H1 (cell line): ENCODE results near the gene LPO. TPM values are rescaled to one million over a fixed set of nuclear protein-coding genes. Genes with fewer than 3 reads are reported as not detected.

Experiments
- CTCF ChIA-PET: fragments of 300-600 bp; sonication (Branson Sonifier 250); formaldehyde crosslinking; loops from one replicate; lab custom pipeline; 2021; ENCODE audit not compliant: partially characterized antibody; lab: Charles Lee
- POLR2A ChIA-PET: fragments of 300-600 bp; sonication (Branson Sonifier 250); formaldehyde crosslinking; loops from one replicate; lab custom pipeline; 2021; ENCODE audit warnings: inconsistent platforms; ENCODE audit not compliant: partially characterized antibody; lab: Charles Lee
- DNase-seq, 2 experiments: peaks; one replicate each; pipeline versions ENCODE4 v3.0.0 to v3.0.0-alpha.2; 2010 to 2022; ENCODE audit warnings: low spot score in 2 of 2, low read depth in 1 of 2, mixed read lengths in 1 of 2
- FAIRE-seq: peaks from 2 replicates; lab custom pipeline; 2011; peaks lifted over from hg19 to GRCh38; lab: Jason Lieb, UNC
- H2AFZ ChIP-seq: 2 replicates; pipeline ENCODE4 v1.8.1; 2012; ENCODE audit warnings: low read length, inconsistent platforms
- H2AK5ac ChIP-seq: 2 replicates; pipeline ENCODE4 v1.6.1; 2013; ENCODE audit warnings: low read depth, low read length
- H2BK120ac ChIP-seq: replicated peaks from 2 replicates; pipeline ENCODE3; 2013; ENCODE audit warnings: low read depth, low read length, inconsistent platforms
- H2BK12ac ChIP-seq: 2 replicates; pipeline ENCODE4 v1.6.1; 2013; ENCODE audit warnings: low read depth, low read length
- H2BK15ac ChIP-seq: 2 replicates; pipeline ENCODE4 v1.6.1; 2013; ENCODE audit warnings: low read length
- H2BK20ac ChIP-seq: 2 replicates; pipeline ENCODE4 v1.6.1; 2013; ENCODE audit warnings: low read length
- H2BK5ac ChIP-seq: 2 replicates; pipeline ENCODE4 v1.6.1; 2013; ENCODE audit warnings: low read depth, low read length
- H3K14ac ChIP-seq: 2 replicates; pipeline ENCODE4 v1.6.1; 2013; ENCODE audit warnings: inconsistent platforms; ENCODE audit not compliant: insufficient read length
- H3K18ac ChIP-seq: 2 replicates; pipeline ENCODE4 v1.6.1; 2013; ENCODE audit warnings: low read length; ENCODE audit errors: extremely low read depth
- H3K23ac ChIP-seq: 2 replicates; pipeline ENCODE4 v1.6.1; 2013; ENCODE audit warnings: inconsistent platforms; ENCODE audit not compliant: insufficient read length
- H3K23me2 ChIP-seq: 2 replicates; pipeline ENCODE4 v1.6.1; 2013; ENCODE audit warnings: low read depth, low read length
- H3K27ac ChIP-seq: 2 replicates; pipeline ENCODE4 v1.6.1; 2011; ENCODE audit warnings: low read depth, low read length, inconsistent platforms
- H3K27me3 ChIP-seq, 4 experiments: replicated peaks in 1 of 4; 1 replicate in 1 of 4; 2 replicates in 3 of 4; pipeline versions ENCODE4 v1.6.1 to v1.8.1; 2011 to 2013; ENCODE audit warnings: low read length in 3 of 4, mild to moderate bottlenecking in 3 of 4, inconsistent platforms in 2 of 4, mixed read lengths in 2 of 4, moderate library complexity in 1 of 4; ENCODE audit not compliant: control insufficient read depth in 3 of 4, insufficient read depth in 3 of 4; ENCODE audit errors: extremely low read depth in 1 of 4
- H3K36me3 ChIP-seq, 4 experiments: 2 replicates each; pipeline versions ENCODE4 v1.6.1 to v1.8.1; 2011 to 2013; ENCODE audit warnings: mild to moderate bottlenecking in 4 of 4, low read length in 3 of 4, moderate library complexity in 2 of 4, control low read depth in 1 of 4, inconsistent platforms in 1 of 4; ENCODE audit not compliant: insufficient read depth in 4 of 4, control insufficient read depth in 2 of 4
- H3K4ac ChIP-seq: replicated peaks from 2 replicates; pipeline ENCODE3; 2013; ENCODE audit warnings: low read length, low read depth, mixed read lengths, inconsistent platforms; ENCODE audit not compliant: insufficient read length
- H3K4me1 ChIP-seq, 4 experiments: replicated peaks in 1 of 4; 1 replicate in 1 of 4; 2 replicates in 3 of 4; pipeline versions ENCODE4 v1.6.1 to v1.8.1; 2011 to 2013; ENCODE audit warnings: low read length in 3 of 4, inconsistent platforms in 2 of 4, mixed read lengths in 1 of 4; ENCODE audit not compliant: insufficient read depth in 4 of 4, control insufficient read depth in 3 of 4
- H3K4me2 ChIP-seq, 2 experiments: 2 replicates each; pipeline versions ENCODE4 v1.6.1 to v1.8.1; 2011 to 2013; ENCODE audit warnings: low read depth in 2 of 2, low read length in 2 of 2, control low read depth in 1 of 2, inconsistent platforms in 1 of 2, mild to moderate bottlenecking in 1 of 2; ENCODE audit not compliant: insufficient read depth in 1 of 2
- H3K4me3 ChIP-seq, 4 experiments: fragments of 200-600, 300-600 bp in 1 of 4; sonication (generic), shearing (Covaris generic), sonication (Bioruptor Twin) in 1 of 4; 2 replicates each; pipeline versions ENCODE4 v1.5.1 to v1.8.1; 2011 to 2016; ENCODE audit warnings: low read length in 4 of 4, low read depth in 3 of 4, control low read depth in 2 of 4, inconsistent platforms in 2 of 4, mild to moderate bottlenecking in 2 of 4, mixed read lengths in 1 of 4, moderate library complexity in 1 of 4; ENCODE audit not compliant: insufficient read depth in 2 of 4; ENCODE audit errors: extremely low read depth in 1 of 4
- H3K56ac ChIP-seq: replicated peaks from 2 replicates; pipeline ENCODE3; 2013; ENCODE audit warnings: low read depth, mild to moderate bottlenecking, mixed read lengths, low read length, inconsistent platforms; ENCODE audit not compliant: insufficient read length
- H3K79me1 ChIP-seq: 2 replicates; pipeline ENCODE4 v1.6.1; 2013; ENCODE audit warnings: low read depth, low read length, control low read depth
- H3K79me2 ChIP-seq, 2 experiments: 2 replicates each; pipeline versions ENCODE4 v1.6.1 to v1.8.1; 2012 to 2013; ENCODE audit warnings: low read length in 2 of 2, mild to moderate bottlenecking in 2 of 2, inconsistent platforms in 1 of 2; ENCODE audit not compliant: insufficient read depth in 2 of 2, control insufficient read depth in 1 of 2
- H3K9ac ChIP-seq, 4 experiments: replicated peaks in 1 of 4; 1 replicate in 1 of 4; 2 replicates in 3 of 4; pipeline versions ENCODE4 v1.6.1 to v1.8.1; 2011 to 2013; ENCODE audit warnings: low read depth in 3 of 4, low read length in 3 of 4, control low read depth in 2 of 4, mild to moderate bottlenecking in 2 of 4, moderate library complexity in 2 of 4, inconsistent platforms in 1 of 4; ENCODE audit errors: extremely low read depth in 1 of 4
- H3K9me3 ChIP-seq, 2 experiments: 2 replicates each; pipeline versions ENCODE4 v1.6.1 to v1.8.1; 2012 to 2013; ENCODE audit warnings: mild to moderate bottlenecking in 2 of 2, moderate library complexity in 2 of 2, control low read depth in 1 of 2, inconsistent platforms in 1 of 2, low read depth in 1 of 2, low read length in 1 of 2, mixed read lengths in 1 of 2; ENCODE audit not compliant: insufficient read depth in 2 of 2
- H4K20me1 ChIP-seq, 2 experiments: replicated peaks in 1 of 2; 2 replicates each; pipeline versions ENCODE3 to v1.8.1; 2011 to 2013; ENCODE audit warnings: inconsistent platforms in 2 of 2, low read length in 2 of 2, mild to moderate bottlenecking in 1 of 2; ENCODE audit not compliant: insufficient read depth in 2 of 2, control insufficient read depth in 1 of 2
- H4K5ac ChIP-seq: 2 replicates; pipeline ENCODE4 v1.6.1; 2013; ENCODE audit warnings: low read length, low read depth, mixed read lengths, inconsistent platforms; ENCODE audit not compliant: insufficient read length
- H4K8ac ChIP-seq: 2 replicates; pipeline ENCODE4 v1.8.0; 2013; ENCODE audit warnings: mild to moderate bottlenecking, moderate library complexity, low read length, inconsistent platforms; ENCODE audit not compliant: insufficient read depth; ENCODE audit errors: extremely low read depth
- H4K91ac ChIP-seq: replicated peaks from 2 replicates; pipeline ENCODE3; 2013; ENCODE audit warnings: low read length, mixed read lengths, inconsistent platforms; ENCODE audit not compliant: insufficient read length
- GTF2F1 ChIP-seq: IDR thresholded peaks from 2 replicates; pipeline ENCODE4 v1.6.1; 2012; ENCODE audit warnings: low read depth, low read length, improper control_type of control experiment, borderline replicate concordance
- JUN ChIP-seq: IDR thresholded peaks from 2 replicates; pipeline ENCODE4 v1.6.1; 2011; ENCODE audit warnings: low read depth, mild to moderate bottlenecking, improper control_type of control experiment, low read length
- JUND ChIP-seq: IDR thresholded peaks from 2 replicates; pipeline ENCODE4 v1.6.1; 2011; ENCODE audit warnings: mild to moderate bottlenecking, improper control_type of control experiment, low read length
- WGBS, 2 experiments: shearing (Covaris generic) in 1 of 2; methylation state at CpG; one replicate each; pipeline versions ENCODE4 v1.1.6 to v1.1.7; 2013 to 2015; ENCODE audit warnings: low lambda C conversion rate in 2 of 2, mixed read lengths in 2 of 2, inconsistent platforms in 1 of 2, low coverage in 1 of 2, missing lambda C conversion rate in 1 of 2; ENCODE audit not compliant: insufficient replicate concordance in 2 of 2, insufficient coverage in 1 of 2, insufficient read length in 1 of 2; ENCODE audit errors: extremely low coverage in 1 of 2, missing lambda C conversion rate in 1 of 2; 5-methylcytosine and 5-hydroxymethylcytosine counted together
- polyA plus RNA-seq, 7 experiments: library from polyadenylated mRNA; depleted of rRNA in 3 of 7; stranded (reverse) in 5 of 7; unstranded in 2 of 7; fragments of >200 nt in 5 of 7; fragments of 200-250 nt in 2 of 7; gene quantifications; 1 replicate in 5 of 7; 2 replicates in 1 of 7; 4 replicates in 1 of 7; pipeline versions ENCODE4 v1.2.1 to v1.2.3, GENCODE V29; 2011 to 2013; ENCODE audit warnings: missing spikeins in 2 of 7, mixed read lengths in 2 of 7
- total RNA-seq: library from RNA; stranded (reverse); fragmentation: NEBNext Ultra II Directional; extraction: Animal tissue kit (Norgen Biotek cat#: 25700); gene quantifications from 2 replicates; pipeline ENCODE4 v1.2.1, GENCODE V29; 2021

Gene LPO
- total and polyA plus RNA-seq, 2 of the 8 experiments (the other 6 are each of a cell fraction or from before 2014, with no cell fraction given) = 0.38 to 0.52 TPM

DNA sequence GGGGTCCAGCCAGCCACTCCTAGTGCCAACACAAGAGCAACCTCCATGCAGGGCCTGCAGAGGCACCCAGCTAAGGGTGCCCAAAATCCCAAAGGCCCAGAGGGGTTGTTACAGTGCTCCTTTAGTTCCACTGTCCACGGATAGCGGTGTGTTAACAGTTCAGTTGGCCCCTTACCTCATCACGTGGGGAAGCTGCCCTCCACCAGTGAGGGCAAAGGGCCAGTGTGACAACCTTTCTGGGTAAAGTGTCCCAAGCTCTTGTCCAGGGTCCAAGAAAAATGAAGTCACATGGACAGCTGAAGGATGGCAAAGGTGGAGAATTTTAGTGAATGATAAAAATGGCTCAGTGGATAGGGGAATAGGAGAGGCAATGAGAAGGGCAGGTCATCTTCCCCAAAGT is 10.7 kb upstream of the LPO start:
- no peak overlapping the region for H3K23ac ChIP-seq
- no peak overlapping the region for H3K4ac ChIP-seq
- H4K8ac ChIP-seq = no peak overlapping the region
- FAIRE-seq = no peak
- H3K9ac ChIP-seq = no peak overlapping the region
- H3K27me3 ChIP-seq = peaks cover 1 to 18% (median 8%) of the 10 kb centered on the region in 4 experiments; a peak in 5 of 7 replicates
- H2AK5ac ChIP-seq = no peak overlapping the region
- H3K23me2 ChIP-seq = no peaks in the 10 kb centered on the region
- no peaks in the 10 kb centered on the region for H3K79me1 ChIP-seq
- no peak overlapping the region for H2AFZ ChIP-seq
- H2BK120ac ChIP-seq = no peak overlapping the region
- no peak overlapping the region for H3K27ac ChIP-seq
- H2BK5ac ChIP-seq = no peak overlapping the region
- H3K4me3 ChIP-seq = no peak overlapping the region
- H2BK20ac ChIP-seq = no peak overlapping the region
- H3K79me2 ChIP-seq = no peaks in the 10 kb centered on the region
- H2BK15ac ChIP-seq = no peak overlapping the region
- H4K20me1 ChIP-seq = no peaks in the 10 kb centered on the region
- H3K14ac ChIP-seq = no peak overlapping the region
- POLR2A ChIA-PET = interaction anchor here (1.4 to 1.5 kb wide), 2 partner anchors 9 to 11 kb away, joined by 5 to 7 read pairs; partner anchors contain the start of genes LPO and MKS1
- H4K5ac ChIP-seq = no peak overlapping the region
- WGBS, 2 experiments = 92% methylated on average over 3 of the region's 3 CpGs; no CpG with 5 or more reads in 1 of the 2 experiments
- no peak overlapping the region for H3K18ac ChIP-seq
- H3K9me3 ChIP-seq = no peaks in the 10 kb centered on the region
- no peak for DNase-seq
- H2BK12ac ChIP-seq = 0 out of 2 replicates have a peak overlapping the region, but pooled peaks have one; percentile 28
- CTCF ChIA-PET = interaction anchor here (0.6 to 2.7 kb wide), 11 partner anchors 8 to 86 kb away, joined by 3 to 15 read pairs (median 5); partner anchors contain the start of genes LPO and MKS1
- H3K36me3 ChIP-seq = no peaks in the 10 kb centered on the region
- H3K56ac ChIP-seq = no peak overlapping the region
- H3K4me1 ChIP-seq = peaks cover 0 to 4% (median 0%) of the 10 kb centered on the region in 4 experiments; a peak in 4 of 7 replicates
- no peak overlapping the region for H3K4me2 ChIP-seq
- H4K91ac ChIP-seq = no peak overlapping the region
- TF ChIP-seq JUND = no peak
- no peak for TF ChIP-seq GTF2F1
- no peak for TF ChIP-seq JUN
